ENCODE results near the gene KRTAP5-5.
"Not testable (repeated sequence)": the region's sequence is repeated elsewhere in the genome, so short reads cannot be mapped to it uniquely, and the experiment has no call there.

DNA sequence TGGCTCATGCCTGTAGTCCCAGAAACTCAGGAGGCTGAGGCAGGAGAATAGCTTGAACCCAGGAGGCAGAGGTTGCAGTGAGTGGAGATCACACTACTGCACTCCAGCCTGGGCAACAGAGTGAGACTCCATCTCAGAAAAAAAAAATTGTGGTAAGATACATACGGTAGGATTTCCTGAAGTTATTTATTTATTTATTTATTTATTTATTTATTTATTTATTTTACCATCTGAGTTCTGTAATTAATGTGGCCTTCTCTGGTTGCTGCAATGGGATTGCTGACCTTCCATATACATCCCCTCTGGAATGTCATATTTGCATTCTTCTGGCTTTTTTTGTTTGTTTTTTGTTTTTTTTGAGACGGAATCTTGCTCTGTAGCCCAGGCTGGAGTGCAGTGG, 46.7 kb upstream of the KRTAP5-5 start:
- TF ChIP-seq POLR2A (IDR thresholded peaks at IDR 0.05; ENCODE audit: low read depth, low read length); EZH2 (IDR thresholded peaks at IDR 0.05; ENCODE audit: borderline replicate concordance, control insufficient read depth, low read depth, low read length); BMI1 (IDR thresholded peaks at IDR 0.05; ENCODE audit: borderline replicate concordance); BHLHE40 (IDR thresholded peaks at IDR 0.05; ENCODE audit: borderline replicate concordance in 1 of 2, low read depth in 2 of 2, low read length in 1 of 2); CHD2 (IDR thresholded peaks at IDR 0.05; ENCODE audit: borderline replicate concordance, low read depth, low read length); RAD21 (IDR thresholded peaks at IDR 0.05; ENCODE audit: insufficient read depth, low read depth, low read length); NFYA (IDR thresholded peaks at IDR 0.05; ENCODE audit: borderline replicate concordance, low read depth, low read length); POLR2AphosphoS5 (IDR thresholded peaks at IDR 0.05; ENCODE audit: low read length); RFX5 (IDR thresholded peaks at IDR 0.05; ENCODE audit: low read depth, low read length): not testable (repeated sequence)
- TF ChIP-seq, protein P1, sequence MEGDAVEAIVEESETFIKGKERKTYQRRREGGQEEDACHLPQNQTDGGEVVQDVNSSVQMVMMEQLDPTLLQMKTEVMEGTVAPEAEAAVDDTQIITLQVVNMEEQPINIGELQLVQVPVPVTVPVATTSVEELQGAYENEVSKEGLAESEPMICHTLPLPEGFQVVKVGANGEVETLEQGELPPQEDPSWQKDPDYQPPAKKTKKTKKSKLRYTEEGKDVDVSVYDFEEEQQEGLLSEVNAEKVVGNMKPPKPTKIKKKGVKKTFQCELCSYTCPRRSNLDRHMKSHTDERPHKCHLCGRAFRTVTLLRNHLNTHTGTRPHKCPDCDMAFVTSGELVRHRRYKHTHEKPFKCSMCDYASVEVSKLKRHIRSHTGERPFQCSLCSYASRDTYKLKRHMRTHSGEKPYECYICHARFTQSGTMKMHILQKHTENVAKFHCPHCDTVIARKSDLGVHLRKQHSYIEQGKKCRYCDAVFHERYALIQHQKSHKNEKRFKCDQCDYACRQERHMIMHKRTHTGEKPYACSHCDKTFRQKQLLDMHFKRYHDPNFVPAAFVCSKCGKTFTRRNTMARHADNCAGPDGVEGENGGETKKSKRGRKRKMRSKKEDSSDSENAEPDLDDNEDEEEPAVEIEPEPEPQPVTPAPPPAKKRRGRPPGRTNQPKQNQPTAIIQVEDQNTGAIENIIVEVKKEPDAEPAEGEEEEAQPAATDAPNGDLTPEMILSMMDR (IDR thresholded peaks at IDR 0.05 in 2 of 3, conservative IDR thresholded peaks at IDR 0.05 in 1 of 3; ENCODE audit: control insufficient read depth in 2 of 3, extremely low read depth in 1 of 3, insufficient read depth in 1 of 3, low read depth in 3 of 3, low read length in 3 of 3): not testable (repeated sequence)
- TF ChIP-seq, protein P2, sequence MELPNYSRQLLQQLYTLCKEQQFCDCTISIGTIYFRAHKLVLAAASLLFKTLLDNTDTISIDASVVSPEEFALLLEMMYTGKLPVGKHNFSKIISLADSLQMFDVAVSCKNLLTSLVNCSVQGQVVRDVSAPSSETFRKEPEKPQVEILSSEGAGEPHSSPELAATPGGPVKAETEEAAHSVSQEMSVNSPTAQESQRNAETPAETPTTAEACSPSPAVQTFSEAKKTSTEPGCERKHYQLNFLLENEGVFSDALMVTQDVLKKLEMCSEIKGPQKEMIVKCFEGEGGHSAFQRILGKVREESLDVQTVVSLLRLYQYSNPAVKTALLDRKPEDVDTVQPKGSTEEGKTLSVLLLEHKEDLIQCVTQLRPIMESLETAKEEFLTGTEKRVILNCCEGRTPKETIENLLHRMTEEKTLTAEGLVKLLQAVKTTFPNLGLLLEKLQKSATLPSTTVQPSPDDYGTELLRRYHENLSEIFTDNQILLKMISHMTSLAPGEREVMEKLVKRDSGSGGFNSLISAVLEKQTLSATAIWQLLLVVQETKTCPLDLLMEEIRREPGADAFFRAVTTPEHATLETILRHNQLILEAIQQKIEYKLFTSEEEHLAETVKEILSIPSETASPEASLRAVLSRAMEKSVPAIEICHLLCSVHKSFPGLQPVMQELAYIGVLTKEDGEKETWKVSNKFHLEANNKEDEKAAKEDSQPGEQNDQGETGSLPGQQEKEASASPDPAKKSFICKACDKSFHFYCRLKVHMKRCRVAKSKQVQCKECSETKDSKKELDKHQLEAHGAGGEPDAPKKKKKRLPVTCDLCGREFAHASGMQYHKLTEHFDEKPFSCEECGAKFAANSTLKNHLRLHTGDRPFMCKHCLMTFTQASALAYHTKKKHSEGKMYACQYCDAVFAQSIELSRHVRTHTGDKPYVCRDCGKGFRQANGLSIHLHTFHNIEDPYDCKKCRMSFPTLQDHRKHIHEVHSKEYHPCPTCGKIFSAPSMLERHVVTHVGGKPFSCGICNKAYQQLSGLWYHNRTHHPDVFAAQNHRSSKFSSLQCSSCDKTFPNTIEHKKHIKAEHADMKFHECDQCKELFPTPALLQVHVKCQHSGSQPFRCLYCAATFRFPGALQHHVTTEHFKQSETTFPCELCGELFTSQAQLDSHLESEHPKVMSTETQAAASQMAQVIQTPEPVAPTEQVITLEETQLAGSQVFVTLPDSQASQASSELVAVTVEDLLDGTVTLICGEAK (IDR thresholded peaks at IDR 0.05; ENCODE audit: borderline replicate concordance): not testable (repeated sequence)
